Mesendoderm (in vitro differentiated cells): Measurements from ENCODE around the gene RALGAPA2.

Experiments
- DNase-seq: peaks from one replicate; pipeline ENCODE4 v3.0.0; 2013
- H2AK5ac ChIP-seq: 2 replicates; pipeline ENCODE4 v1.6.1; 2013; ENCODE audit warnings: low read length, inconsistent platforms
- H2BK120ac ChIP-seq: 2 replicates; pipeline ENCODE4 v1.6.1; 2013; ENCODE audit warnings: low read depth, mild to moderate bottlenecking, low read length, moderate library complexity, mixed read lengths
- H2BK15ac ChIP-seq: replicated peaks from 2 replicates; pipeline ENCODE4 v1.6.1; 2013; ENCODE audit warnings: low read depth, mild to moderate bottlenecking, moderate library complexity
- H2BK5ac ChIP-seq: 2 replicates; pipeline ENCODE4 v1.6.1; 2013; ENCODE audit warnings: low read length, inconsistent platforms
- H3K18ac ChIP-seq: 2 replicates; pipeline ENCODE4 v1.6.1; 2013; ENCODE audit warnings: mild to moderate bottlenecking, low read length, mixed read lengths
- H3K23ac ChIP-seq: one replicate; pipeline ENCODE4 v1.6.1; 2013; ENCODE audit warnings: low read length
- H3K27ac ChIP-seq: 2 replicates; pipeline ENCODE4 v1.5.1; 2013; ENCODE audit warnings: low read depth, mild to moderate bottlenecking, inconsistent platforms, low read length, moderate library complexity
- H3K27me3 ChIP-seq: 2 replicates; pipeline ENCODE4 v1.6.1; 2013; ENCODE audit warnings: low read length, control low read depth, mild to moderate bottlenecking, inconsistent platforms; ENCODE audit not compliant: insufficient read depth, poor library complexity
- H3K36me3 ChIP-seq: 2 replicates; pipeline ENCODE4 v1.6.1; 2013; ENCODE audit warnings: low read length, inconsistent platforms; ENCODE audit not compliant: control insufficient read depth, insufficient read depth
- H3K4ac ChIP-seq: one replicate; pipeline ENCODE4 v1.6.1; 2013; ENCODE audit warnings: low read depth, mild to moderate bottlenecking, low read length, moderate library complexity
- H3K4me1 ChIP-seq: 2 replicates; pipeline ENCODE4 v1.6.1; 2013; ENCODE audit warnings: low read depth, low read length, inconsistent platforms; ENCODE audit not compliant: control insufficient read depth
- H3K4me2 ChIP-seq: 2 replicates; pipeline ENCODE4 v1.6.1; 2013; ENCODE audit warnings: low read length
- H3K4me3 ChIP-seq: 2 replicates; pipeline ENCODE4 v1.5.1; 2013; ENCODE audit warnings: mild to moderate bottlenecking, low read length
- H3K56ac ChIP-seq: one replicate; pipeline ENCODE4 v1.6.1; 2013; ENCODE audit warnings: low read length
- H3K79me1 ChIP-seq: 2 replicates; pipeline ENCODE4 v1.6.1; 2013; ENCODE audit warnings: low read length, inconsistent platforms
- H3K79me2 ChIP-seq: 2 replicates; pipeline ENCODE4 v1.6.1; 2013; ENCODE audit warnings: mild to moderate bottlenecking, low read length; ENCODE audit not compliant: control insufficient read depth, insufficient read depth
- H3K9ac ChIP-seq: 2 replicates; pipeline ENCODE4 v1.6.1; 2013; ENCODE audit warnings: low read length, inconsistent platforms
- H4K5ac ChIP-seq: one replicate; pipeline ENCODE4 v1.6.1; 2013; ENCODE audit warnings: low read length
- H4K8ac ChIP-seq: one replicate; pipeline ENCODE4 v1.6.1; 2013; ENCODE audit warnings: low read depth, mild to moderate bottlenecking, control low read depth, low read length, moderate library complexity
- WGBS: extraction: QIAGEN DNeasy Blood & Tissue Kit; methylation state at CpG from one replicate; pipeline ENCODE4 v1.1.7; 2013; ENCODE audit warnings: low lambda C conversion rate, missing lambda C conversion rate; ENCODE audit not compliant: insufficient coverage; ENCODE audit errors: extremely low coverage; 5-methylcytosine and 5-hydroxymethylcytosine counted together

The RALGAPA2 gene

GRCh38 chr20:20530428-20531151, 181.9 kb downstream of the RALGAPA2 start:
- no CpG with 5 or more reads among the region's 7 CpGs for WGBS
- Histone ChIP-seq H3K79me2 (no peaks in the 10 kb centered on the region), H2AK5ac (no peak overlapping the region), H3K4me3 (no peak overlapping the region), H3K4me2 (no peak overlapping the region), H3K36me3 (no peaks in the 10 kb centered on the region), H3K4ac (no peak overlapping the region), H4K5ac (no peak overlapping the region), H3K56ac (no peak overlapping the region), H3K9ac (no peak overlapping the region), H3K18ac (no peak overlapping the region), H2BK15ac (no peak overlapping the region), H3K79me1 (no peaks in the 10 kb centered on the region), H2BK5ac (no peak overlapping the region), H3K4me1 (no peaks in the 10 kb centered on the region), H3K27ac (no peak overlapping the region), H3K23ac (no peak overlapping the region), H4K8ac (no peak overlapping the region), H2BK120ac (no peak overlapping the region), H3K27me3 (no peaks in the 10 kb centered on the region)
- DNase-seq, result no peak

- Histone ChIP-seq H2BK120ac (no peak overlapping the region), H3K4me1 (no peaks in the 10 kb centered on the region), H3K23ac (no peak overlapping the region), H3K4me3 (no peak overlapping the region), H3K36me3 (no peaks in the 10 kb centered on the region), H2AK5ac (no peak overlapping the region), H3K4me2 (no peak overlapping the region), H4K5ac (no peak overlapping the region), H4K8ac (no peak overlapping the region), H3K18ac (no peak overlapping the region), H3K79me1 (no peaks in the 10 kb centered on the region), H3K27ac (no peak overlapping the region), H3K79me2 (no peaks in the 10 kb centered on the region), H3K4ac (no peak overlapping the region), H3K56ac (no peak overlapping the region), H2BK15ac (no peak overlapping the region), H3K27me3 (no peaks in the 10 kb centered on the region), H2BK5ac (no peak overlapping the region), H3K9ac (no peak overlapping the region)
- DNase-seq, result no peak
- WGBS, result no CpG with 5 or more reads among the region's 4 CpGs
These were observed 182.8 kb downstream of the RALGAPA2 start for GRCh38 chr20:20529597-20529996.

- WGBS, result no CpG with 5 or more reads among the region's 3 CpGs
- no peaks in the 10 kb centered on the region for H3K27me3 ChIP-seq
- no peak overlapping the region for H3K23ac ChIP-seq
- H3K36me3 ChIP-seq, result no peaks in the 10 kb centered on the region
- H3K18ac ChIP-seq, result no peak overlapping the region
- H3K56ac ChIP-seq, result no peak overlapping the region
- H3K4ac ChIP-seq, result no peak overlapping the region
- H2BK120ac ChIP-seq, result no peak overlapping the region
- no peak overlapping the region for H2BK15ac ChIP-seq
- DNase-seq, result peak; percentile 2
- H3K4me1 ChIP-seq, result no peaks in the 10 kb centered on the region
- H3K79me1 ChIP-seq, result no peaks in the 10 kb centered on the region
- no peak overlapping the region for H2BK5ac ChIP-seq
- H3K27ac ChIP-seq, result no peak overlapping the region
- H3K4me3 ChIP-seq, result no peak overlapping the region
- H3K9ac ChIP-seq, result no peak overlapping the region
- no peak overlapping the region for H2AK5ac ChIP-seq
- no peak overlapping the region for H4K5ac ChIP-seq
- H3K79me2 ChIP-seq, result no peaks in the 10 kb centered on the region
- H4K8ac ChIP-seq, result no peak overlapping the region
- no peak overlapping the region for H3K4me2 ChIP-seq
These were observed 183.6 kb downstream of the RALGAPA2 start for GRCh38 chr20:20528861-20529260.

- no peaks in the 10 kb centered on the region for H3K79me2 ChIP-seq
- H3K4me2 ChIP-seq, result no peak overlapping the region
- no peaks in the 10 kb centered on the region for H3K27me3 ChIP-seq
- no peak overlapping the region for H3K18ac ChIP-seq
- H3K56ac ChIP-seq, result no peak overlapping the region
- no peak overlapping the region for H2AK5ac ChIP-seq
- H3K4ac ChIP-seq, result no peak overlapping the region
- no peak overlapping the region for H2BK5ac ChIP-seq
- no CpG with 5 or more reads among the region's 4 CpGs for WGBS
- H3K36me3 ChIP-seq, result no peaks in the 10 kb centered on the region
- no peaks in the 10 kb centered on the region for H3K79me1 ChIP-seq
- H3K4me3 ChIP-seq, result no peak overlapping the region
- H2BK120ac ChIP-seq, result no peak overlapping the region
- no peak overlapping the region for H3K9ac ChIP-seq
- no peak overlapping the region for H3K23ac ChIP-seq
- no peak overlapping the region for H4K8ac ChIP-seq
- H3K4me1 ChIP-seq, result no peaks in the 10 kb centered on the region
- no peak overlapping the region for H4K5ac ChIP-seq
- no peak overlapping the region for H3K27ac ChIP-seq
- no peak for DNase-seq
- no peak overlapping the region for H2BK15ac ChIP-seq
These were observed 184.8 kb downstream of the RALGAPA2 start for GRCh38 chr20:20527661-20528060.

GRCh38 chr20:20525756-20526155, 186.7 kb downstream of the RALGAPA2 start:
- no peak overlapping the region for H2BK5ac ChIP-seq
- no peak overlapping the region for H3K4me3 ChIP-seq
- H3K27ac ChIP-seq, result no peak overlapping the region
- no peak overlapping the region for H2BK120ac ChIP-seq
- no peaks in the 10 kb centered on the region for H3K4me1 ChIP-seq
- no peak overlapping the region for H3K9ac ChIP-seq
- H2AK5ac ChIP-seq, result no peak overlapping the region
- H4K8ac ChIP-seq, result no peak overlapping the region
- WGBS, result no CpG with 5 or more reads among the region's 6 CpGs
- H3K79me2 ChIP-seq, result no peaks in the 10 kb centered on the region
- H3K79me1 ChIP-seq, result no peaks in the 10 kb centered on the region
- H2BK15ac ChIP-seq, result no peak overlapping the region
- H3K4ac ChIP-seq, result no peak overlapping the region
- DNase-seq, result no peak
- no peak overlapping the region for H4K5ac ChIP-seq
- no peak overlapping the region for H3K56ac ChIP-seq
- H3K4me2 ChIP-seq, result no peak overlapping the region
- no peak overlapping the region for H3K23ac ChIP-seq
- no peaks in the 10 kb centered on the region for H3K36me3 ChIP-seq
- H3K18ac ChIP-seq, result no peak overlapping the region
- H3K27me3 ChIP-seq, result no peaks in the 10 kb centered on the region

GRCh38 chr20:20525214-20525613, 187.2 kb downstream of the RALGAPA2 start:
- H2AK5ac ChIP-seq, result no peak overlapping the region
- no peaks in the 10 kb centered on the region for H3K79me1 ChIP-seq
- no peaks in the 10 kb centered on the region for H3K4me1 ChIP-seq
- H4K5ac ChIP-seq, result no peak overlapping the region
- no peak overlapping the region for H2BK15ac ChIP-seq
- H3K56ac ChIP-seq, result no peak overlapping the region
- no peak overlapping the region for H4K8ac ChIP-seq
- no peak overlapping the region for H3K4ac ChIP-seq
- no peak overlapping the region for H2BK120ac ChIP-seq
- no CpG with 5 or more reads among the region's 2 CpGs for WGBS
- H3K27me3 ChIP-seq, result no peaks in the 10 kb centered on the region
- H3K79me2 ChIP-seq, result no peaks in the 10 kb centered on the region
- H3K36me3 ChIP-seq, result no peaks in the 10 kb centered on the region
- no peak overlapping the region for H3K18ac ChIP-seq
- H3K9ac ChIP-seq, result no peak overlapping the region
- H3K4me2 ChIP-seq, result no peak overlapping the region
- no peak overlapping the region for H3K4me3 ChIP-seq
- H3K23ac ChIP-seq, result no peak overlapping the region
- DNase-seq, result no peak
- no peak overlapping the region for H2BK5ac ChIP-seq
- no peak overlapping the region for H3K27ac ChIP-seq
